ENCODE data around the gene BMS1. TPM values are rescaled to one million over a fixed set of nuclear protein-coding genes. Genes with fewer than 3 reads are reported as not detected.

BMS1 gene
- total and polyA plus RNA-seq, 10 of the 15 experiments (the other 5 are each of a cell fraction or from before 2014, with no cell fraction given) = 7.6 to 33.6 (median 21.0) TPM

- 0% methylated on average over 1 of the region's 1 CpG for WGBS (ENCODE audit: insufficient coverage, insufficient replicate concordance, low lambda C conversion rate, missing lambda C conversion rate)
- no peak for DNase-seq (ENCODE audit: low read depth, low spot score)
- H3K9ac ChIP-seq (ENCODE audit: control insufficient read depth, insufficient read depth, low read length) = no peak overlapping the region
- H3K9me3 ChIP-seq (replicated peaks; ENCODE audit: control insufficient read depth, insufficient read depth, low read length) = no peaks in the 10 kb centered on the region
- ChIA-PET RAD21 (ENCODE audit: unreplicated experiment) (no interaction called here), CTCF (interaction anchor here (1.0 kb wide), 1 partner anchor 9 kb away, joined by 4 read pairs; no protein-coding TSS in a partner anchor), SMC1A (ENCODE audit: uncharacterized antibody, unreplicated experiment) (no interaction called here), POLR2A (no interaction called here)
- H4K20me1 ChIP-seq (ENCODE audit: control insufficient read depth, insufficient read depth) = no peaks in the 10 kb centered on the region
- no peaks in the 10 kb centered on the region for H3K4me1 ChIP-seq (ENCODE audit: control insufficient read depth, insufficient read depth, low read length)
- no peaks in the 10 kb centered on the region for H3K27me3 ChIP-seq (replicated peaks in 1 of 2; ENCODE audit: control insufficient read depth in 2 of 2, insufficient read depth in 2 of 2, low read length in 1 of 2)
- no peak for ATAC-seq
- no peak overlapping the region for H3K4me3 ChIP-seq
- no peaks in the 10 kb centered on the region for H3K79me2 ChIP-seq (ENCODE audit: control insufficient read depth, insufficient read depth, low read length)
- FAIRE-seq = no peak
- no peak overlapping the region for H3K27ac ChIP-seq (ENCODE audit: control insufficient read depth, insufficient read depth)
- no TSS peak for BruUV-seq (replicated peaks)
- H3K4me2 ChIP-seq (ENCODE audit: control insufficient read depth, insufficient read depth) = no peak overlapping the region
- in situ Hi-C loops (cut with MboI) = no loop called here
- intact Hi-C loops (cut with micrococcal nuclease; ENCODE audit: unreplicated experiment) = no loop called here
- no peak overlapping the region for H2AFZ ChIP-seq (ENCODE audit: control insufficient read depth, low read depth, low read length)
- H3K36me3 ChIP-seq (ENCODE audit: control insufficient read depth in 2 of 2, insufficient read depth in 2 of 2, low read length in 1 of 2) = no peaks in the 10 kb centered on the region
- TF ChIP-seq RB1 (IDR thresholded peaks at IDR 0.05; ENCODE audit: borderline replicate concordance) (no peak), CUX1 (IDR thresholded peaks at IDR 0.05; ENCODE audit: insufficient replicate concordance, low read depth, low read length) (no peak), STAT3 (IDR thresholded peaks at IDR 0.05; ENCODE audit: low read depth, low read length) (no peak), HCFC1 (IDR thresholded peaks at IDR 0.05; ENCODE audit: low read length) (no peak), BRCA1 (IDR thresholded peaks at IDR 0.05; ENCODE audit: low read depth, low read length) (no peak), RBBP5 (conservative IDR thresholded peaks at IDR 0.05) (no peak), IKZF1 (conservative IDR thresholded peaks at IDR 0.05) (no peak), BCL3 (IDR thresholded peaks at IDR 0.05; ENCODE audit: borderline replicate concordance, insufficient read depth, low read depth, low read length, poor library complexity, severe bottlenecking) (no peak), POLR2AphosphoS2 (IDR thresholded peaks at IDR 0.05; ENCODE audit: low read depth, low read length) (no peak), CEBPZ (IDR thresholded peaks at IDR 0.05; ENCODE audit: low read depth, low read length) (no peak)
- TF ChIP-seq, protein P1, sequence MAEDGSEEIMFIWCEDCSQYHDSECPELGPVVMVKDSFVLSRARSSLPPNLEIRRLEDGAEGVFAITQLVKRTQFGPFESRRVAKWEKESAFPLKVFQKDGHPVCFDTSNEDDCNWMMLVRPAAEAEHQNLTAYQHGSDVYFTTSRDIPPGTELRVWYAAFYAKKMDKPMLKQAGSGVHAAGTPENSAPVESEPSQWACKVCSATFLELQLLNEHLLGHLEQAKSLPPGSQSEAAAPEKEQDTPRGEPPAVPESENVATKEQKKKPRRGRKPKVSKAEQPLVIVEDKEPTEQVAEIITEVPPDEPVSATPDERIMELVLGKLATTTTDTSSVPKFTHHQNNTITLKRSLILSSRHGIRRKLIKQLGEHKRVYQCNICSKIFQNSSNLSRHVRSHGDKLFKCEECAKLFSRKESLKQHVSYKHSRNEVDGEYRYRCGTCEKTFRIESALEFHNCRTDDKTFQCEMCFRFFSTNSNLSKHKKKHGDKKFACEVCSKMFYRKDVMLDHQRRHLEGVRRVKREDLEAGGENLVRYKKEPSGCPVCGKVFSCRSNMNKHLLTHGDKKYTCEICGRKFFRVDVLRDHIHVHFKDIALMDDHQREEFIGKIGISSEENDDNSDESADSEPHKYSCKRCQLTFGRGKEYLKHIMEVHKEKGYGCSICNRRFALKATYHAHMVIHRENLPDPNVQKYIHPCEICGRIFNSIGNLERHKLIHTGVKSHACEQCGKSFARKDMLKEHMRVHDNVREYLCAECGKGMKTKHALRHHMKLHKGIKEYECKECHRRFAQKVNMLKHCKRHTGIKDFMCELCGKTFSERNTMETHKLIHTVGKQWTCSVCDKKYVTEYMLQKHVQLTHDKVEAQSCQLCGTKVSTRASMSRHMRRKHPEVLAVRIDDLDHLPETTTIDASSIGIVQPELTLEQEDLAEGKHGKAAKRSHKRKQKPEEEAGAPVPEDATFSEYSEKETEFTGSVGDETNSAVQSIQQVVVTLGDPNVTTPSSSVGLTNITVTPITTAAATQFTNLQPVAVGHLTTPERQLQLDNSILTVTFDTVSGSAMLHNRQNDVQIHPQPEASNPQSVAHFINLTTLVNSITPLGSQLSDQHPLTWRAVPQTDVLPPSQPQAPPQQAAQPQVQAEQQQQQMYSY (CRISPR knock-in tag; IDR thresholded peaks at IDR 0.05) = no peak
These were observed 48.1 kb upstream of the BMS1 start for GRCh38 chr10:42734536-42734935.
